Measurements from ENCODE around the gene INSIG1.

The INSIG1 gene

GRCh38 chr7:155346285-155346684, 48.6 kb downstream of the INSIG1 start:
- no peak overlapping the region for H3K27ac ChIP-seq (ENCODE audit: low read length)
- H3K4me1 ChIP-seq (ENCODE audit: control insufficient read depth in 1 of 2, insufficient read depth in 2 of 2, low read length in 2 of 2), result no peaks in the 10 kb centered on the region
- no peaks in the 10 kb centered on the region for H3K36me3 ChIP-seq (ENCODE audit: control insufficient read depth in 1 of 2, insufficient read depth in 2 of 2, low read length in 2 of 2)
- peaks cover 14% of the 10 kb centered on the region for H3K27me3 ChIP-seq (ENCODE audit: low read depth, low read length)
- no peak overlapping the region for H3K4me3 ChIP-seq (ENCODE audit: low read depth in 1 of 2, low read length in 2 of 2)
- no peaks in the 10 kb centered on the region for H3K9me3 ChIP-seq (ENCODE audit: control insufficient read depth in 1 of 2, low read length in 2 of 2)

GRCh38 chr7:155348806-155349205, 51.1 kb downstream of the INSIG1 start:
- Histone ChIP-seq H3K4me1 (ENCODE audit: control insufficient read depth in 1 of 2, insufficient read depth in 2 of 2, low read length in 2 of 2) (no peaks in the 10 kb centered on the region), H3K27ac (ENCODE audit: low read length) (no peak overlapping the region), H3K9me3 (ENCODE audit: control insufficient read depth in 1 of 2, low read length in 2 of 2) (no peaks in the 10 kb centered on the region), H3K36me3 (ENCODE audit: control insufficient read depth in 1 of 2, insufficient read depth in 2 of 2, low read length in 2 of 2) (no peaks in the 10 kb centered on the region), H3K4me3 (ENCODE audit: low read depth in 1 of 2, low read length in 2 of 2) (no peak overlapping the region), H3K27me3 (ENCODE audit: low read depth, low read length) (peaks cover 14% of the 10 kb centered on the region)

- no peak overlapping the region for H3K27ac ChIP-seq (ENCODE audit: low read length)
- peaks cover 14% of the 10 kb centered on the region for H3K27me3 ChIP-seq (ENCODE audit: low read depth, low read length)
- no peaks in the 10 kb centered on the region for H3K9me3 ChIP-seq (ENCODE audit: control insufficient read depth in 1 of 2, low read length in 2 of 2)
- H3K36me3 ChIP-seq (ENCODE audit: control insufficient read depth in 1 of 2, insufficient read depth in 2 of 2, low read length in 2 of 2), result no peaks in the 10 kb centered on the region
- no peak overlapping the region for H3K4me3 ChIP-seq (ENCODE audit: low read depth in 1 of 2, low read length in 2 of 2)
- H3K4me1 ChIP-seq (ENCODE audit: control insufficient read depth in 1 of 2, insufficient read depth in 2 of 2, low read length in 2 of 2), result no peaks in the 10 kb centered on the region
Observed at GRCh38 chr7:155349601-155350331, 52.1 kb downstream of the INSIG1 start.

- Histone ChIP-seq H3K36me3 (ENCODE audit: control insufficient read depth in 1 of 2, insufficient read depth in 2 of 2, low read length in 2 of 2) (no peaks in the 10 kb centered on the region), H3K27me3 (ENCODE audit: low read depth, low read length) (peaks cover 3% of the 10 kb centered on the region), H3K4me1 (ENCODE audit: control insufficient read depth in 1 of 2, insufficient read depth in 2 of 2, low read length in 2 of 2) (no peaks in the 10 kb centered on the region), H3K27ac (ENCODE audit: low read length) (no peak overlapping the region), H3K4me3 (ENCODE audit: low read depth in 1 of 2, low read length in 2 of 2) (no peak overlapping the region), H3K9me3 (ENCODE audit: control insufficient read depth in 1 of 2, low read length in 2 of 2) (no peaks in the 10 kb centered on the region)
Observed at GRCh38 chr7:155351120-155351870, 53.6 kb downstream of the INSIG1 start.

- Histone ChIP-seq H3K36me3 (ENCODE audit: control insufficient read depth in 1 of 2, insufficient read depth in 2 of 2, low read length in 2 of 2) (no peaks in the 10 kb centered on the region), H3K4me3 (ENCODE audit: low read depth in 1 of 2, low read length in 2 of 2) (no peak overlapping the region), H3K27ac (ENCODE audit: low read length) (no peak overlapping the region), H3K9me3 (ENCODE audit: control insufficient read depth in 1 of 2, low read length in 2 of 2) (no peaks in the 10 kb centered on the region), H3K4me1 (ENCODE audit: control insufficient read depth in 1 of 2, insufficient read depth in 2 of 2, low read length in 2 of 2) (no peaks in the 10 kb centered on the region), H3K27me3 (ENCODE audit: low read depth, low read length) (peaks cover 3% of the 10 kb centered on the region)
Observed at GRCh38 chr7:155352076-155352752, 54.5 kb downstream of the INSIG1 start.

GRCh38 chr7:155352753-155353115, 55.1 kb downstream of the INSIG1 start:
- Histone ChIP-seq H3K4me3 (ENCODE audit: low read depth in 1 of 2, low read length in 2 of 2) (no peak overlapping the region), H3K27me3 (ENCODE audit: low read depth, low read length) (peaks cover 3% of the 10 kb centered on the region), H3K27ac (ENCODE audit: low read length) (no peak overlapping the region), H3K36me3 (ENCODE audit: control insufficient read depth in 1 of 2, insufficient read depth in 2 of 2, low read length in 2 of 2) (no peaks in the 10 kb centered on the region), H3K9me3 (ENCODE audit: control insufficient read depth in 1 of 2, low read length in 2 of 2) (no peaks in the 10 kb centered on the region), H3K4me1 (ENCODE audit: control insufficient read depth in 1 of 2, insufficient read depth in 2 of 2, low read length in 2 of 2) (no peaks in the 10 kb centered on the region)

- no peaks in the 10 kb centered on the region for H3K4me1 ChIP-seq (ENCODE audit: control insufficient read depth in 1 of 2, insufficient read depth in 2 of 2, low read length in 2 of 2)
- peaks cover 3% of the 10 kb centered on the region for H3K27me3 ChIP-seq (ENCODE audit: low read depth, low read length)
- no peak overlapping the region for H3K4me3 ChIP-seq (ENCODE audit: low read depth in 1 of 2, low read length in 2 of 2)
- H3K9me3 ChIP-seq (ENCODE audit: control insufficient read depth in 1 of 2, low read length in 2 of 2), result no peaks in the 10 kb centered on the region
- no peaks in the 10 kb centered on the region for H3K36me3 ChIP-seq (ENCODE audit: control insufficient read depth in 1 of 2, insufficient read depth in 2 of 2, low read length in 2 of 2)
- H3K27ac ChIP-seq (ENCODE audit: low read length), result no peak overlapping the region
Observed at GRCh38 chr7:155353256-155353897, 55.7 kb downstream of the INSIG1 start.

- Histone ChIP-seq H3K4me1 (ENCODE audit: control insufficient read depth in 1 of 2, insufficient read depth in 2 of 2, low read length in 2 of 2) (no peaks in the 10 kb centered on the region), H3K27me3 (ENCODE audit: low read depth, low read length) (peaks cover 3% of the 10 kb centered on the region), H3K27ac (ENCODE audit: low read length) (no peak overlapping the region), H3K36me3 (ENCODE audit: control insufficient read depth in 1 of 2, insufficient read depth in 2 of 2, low read length in 2 of 2) (no peaks in the 10 kb centered on the region), H3K4me3 (ENCODE audit: low read depth in 1 of 2, low read length in 2 of 2) (no peak overlapping the region), H3K9me3 (ENCODE audit: control insufficient read depth in 1 of 2, low read length in 2 of 2) (no peaks in the 10 kb centered on the region)
Observed at GRCh38 chr7:155354371-155355048, 56.8 kb downstream of the INSIG1 start.

- Histone ChIP-seq H3K36me3 (ENCODE audit: control insufficient read depth in 1 of 2, insufficient read depth in 2 of 2, low read length in 2 of 2) (no peaks in the 10 kb centered on the region), H3K27me3 (ENCODE audit: low read depth, low read length) (peaks cover under 1% of the 10 kb centered on the region), H3K27ac (ENCODE audit: low read length) (no peak overlapping the region), H3K4me3 (ENCODE audit: low read depth in 1 of 2, low read length in 2 of 2) (no peak overlapping the region), H3K9me3 (ENCODE audit: control insufficient read depth in 1 of 2, low read length in 2 of 2) (no peaks in the 10 kb centered on the region), H3K4me1 (ENCODE audit: control insufficient read depth in 1 of 2, insufficient read depth in 2 of 2, low read length in 2 of 2) (no peaks in the 10 kb centered on the region)
Observed at GRCh38 chr7:155355176-155355575, 57.5 kb downstream of the INSIG1 start.

GRCh38 chr7:155355745-155356144, 58.1 kb downstream of the INSIG1 start:
- no peak overlapping the region for H3K27ac ChIP-seq (ENCODE audit: low read length)
- H3K9me3 ChIP-seq (ENCODE audit: control insufficient read depth in 1 of 2, low read length in 2 of 2), result no peaks in the 10 kb centered on the region
- H3K4me1 ChIP-seq (ENCODE audit: control insufficient read depth in 1 of 2, insufficient read depth in 2 of 2, low read length in 2 of 2), result no peaks in the 10 kb centered on the region
- no peak overlapping the region for H3K4me3 ChIP-seq (ENCODE audit: low read depth in 1 of 2, low read length in 2 of 2)
- H3K27me3 ChIP-seq (ENCODE audit: low read depth, low read length), result peaks cover 5% of the 10 kb centered on the region
- H3K36me3 ChIP-seq (ENCODE audit: control insufficient read depth in 1 of 2, insufficient read depth in 2 of 2, low read length in 2 of 2), result no peaks in the 10 kb centered on the region

Data from muscle layer of duodenum (tissue), 2 donors.